Brain pericyte (primary cell): Measurements from ENCODE around the gene ASPA.

Experiments used
- DNase-seq: peaks from one replicate; pipeline ENCODE4 v3.0.0-alpha.2; 2012; ENCODE audit warnings: low read depth, low spot score

The ASPA gene

GRCh38 chr17:3534881-3535252 is 59.1 kb downstream of the ASPA start:
- no peak for DNase-seq

DNA sequence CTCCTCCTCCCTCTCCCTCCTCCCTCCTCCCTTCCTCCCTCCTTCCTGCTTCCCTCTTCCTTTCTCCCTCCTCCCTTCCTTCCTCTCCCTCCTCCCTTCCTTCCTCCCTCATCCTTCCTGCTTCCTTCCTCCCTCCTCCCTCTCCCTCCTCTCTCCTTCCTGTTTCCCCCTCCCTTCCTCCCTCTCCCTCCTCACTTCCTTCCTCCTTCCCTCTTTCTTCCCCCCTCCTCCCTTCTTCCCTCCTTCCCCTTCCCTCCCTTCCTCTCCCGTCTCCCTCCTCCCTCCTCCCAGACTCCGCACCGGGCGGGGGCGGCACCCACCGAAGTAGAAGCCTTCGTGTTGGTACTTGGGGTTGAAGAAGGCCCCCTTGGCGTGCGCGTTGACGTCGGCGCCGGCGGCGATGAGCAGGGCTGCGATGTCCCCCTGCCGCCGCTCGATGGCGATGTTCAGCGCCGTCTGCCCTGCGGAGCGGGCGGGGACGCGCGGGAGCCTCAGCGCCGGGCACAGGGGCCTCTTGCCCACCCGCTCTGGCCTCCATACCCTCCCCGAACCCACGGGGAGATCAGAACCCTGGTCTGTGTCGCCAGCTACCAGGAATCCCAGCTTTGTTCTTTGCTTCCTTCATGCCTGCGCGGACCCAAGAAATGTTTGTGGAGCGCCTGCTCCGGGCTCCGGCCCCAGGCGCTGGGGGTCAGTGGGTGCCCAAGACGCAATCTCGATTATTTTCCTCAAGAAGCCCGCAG is 59.6 kb downstream of the ASPA start:
- no peak for DNase-seq

GRCh38 chr17:3536716-3537115 is 60.9 kb downstream of the ASPA start:
- DNase-seq, result no peak

DNA sequence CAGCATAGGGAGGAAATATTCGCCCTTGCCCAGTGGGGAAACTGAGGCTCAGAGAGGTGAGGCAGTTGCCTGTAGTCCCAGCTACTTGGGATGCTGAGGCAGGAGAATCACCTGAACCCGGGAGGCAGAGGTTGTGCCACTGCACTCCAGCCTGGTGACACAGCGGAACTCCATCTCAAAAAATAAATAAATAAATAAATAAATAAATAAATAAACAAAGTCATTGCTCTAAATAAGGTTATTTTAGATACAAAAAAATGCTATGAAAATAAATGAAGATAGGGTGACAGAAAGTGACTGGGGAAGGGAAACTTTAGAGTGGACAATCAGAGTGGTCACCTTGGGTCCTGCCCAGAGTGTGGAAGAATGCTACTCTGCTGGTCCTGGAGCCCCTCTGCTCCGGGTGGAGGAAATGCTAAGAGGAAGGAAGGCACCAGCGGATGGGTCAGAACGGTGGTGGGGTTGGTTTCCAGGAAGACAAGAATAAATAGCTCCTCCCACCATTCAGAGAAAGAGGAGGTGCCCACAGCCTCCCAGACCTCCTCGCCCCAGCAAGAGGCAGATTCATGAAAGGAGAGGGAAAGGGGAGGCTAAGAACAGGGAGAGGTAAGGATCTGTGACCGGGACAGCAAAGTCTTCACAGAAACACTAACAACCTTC is 64.2 kb downstream of the ASPA start:
- no peak for DNase-seq

DNA sequence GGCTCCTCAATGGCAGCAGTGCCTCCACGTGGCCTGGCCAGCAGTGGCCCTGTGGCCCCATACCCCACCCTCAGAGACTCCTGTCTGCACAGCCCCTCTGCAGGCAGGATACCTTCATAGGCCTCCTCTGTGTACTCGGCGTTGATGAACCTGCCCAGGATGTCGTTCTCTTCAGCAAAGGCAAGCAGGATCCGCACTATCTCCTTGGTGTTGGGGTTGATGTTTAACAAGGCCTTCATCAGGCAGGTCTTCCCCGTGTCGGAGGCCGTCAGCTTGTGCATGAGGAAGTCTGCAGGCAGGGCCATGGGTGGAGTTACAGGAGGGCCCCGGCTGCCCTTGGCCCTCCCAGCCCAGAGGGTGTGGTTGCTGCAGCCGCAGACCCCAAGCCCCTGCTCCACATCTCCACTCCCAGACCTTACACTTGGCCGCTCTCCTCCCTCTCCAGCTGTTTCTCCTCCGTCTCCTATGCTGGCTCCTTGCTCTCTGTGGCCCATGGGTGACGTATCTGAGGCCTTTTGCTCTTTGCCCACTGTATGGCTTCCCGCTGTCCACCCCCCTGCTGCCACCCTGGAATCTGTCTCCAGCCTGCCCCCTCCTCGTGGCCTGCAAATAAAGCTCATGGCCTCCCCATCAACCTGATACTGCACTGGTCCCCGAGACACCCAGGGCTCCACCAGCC is 66.8 kb downstream of the ASPA start:
- no peak for DNase-seq

- no peak for DNase-seq
Measured at GRCh38 chr17:3543453-3543852, 67.7 kb downstream of the ASPA start.

DNA sequence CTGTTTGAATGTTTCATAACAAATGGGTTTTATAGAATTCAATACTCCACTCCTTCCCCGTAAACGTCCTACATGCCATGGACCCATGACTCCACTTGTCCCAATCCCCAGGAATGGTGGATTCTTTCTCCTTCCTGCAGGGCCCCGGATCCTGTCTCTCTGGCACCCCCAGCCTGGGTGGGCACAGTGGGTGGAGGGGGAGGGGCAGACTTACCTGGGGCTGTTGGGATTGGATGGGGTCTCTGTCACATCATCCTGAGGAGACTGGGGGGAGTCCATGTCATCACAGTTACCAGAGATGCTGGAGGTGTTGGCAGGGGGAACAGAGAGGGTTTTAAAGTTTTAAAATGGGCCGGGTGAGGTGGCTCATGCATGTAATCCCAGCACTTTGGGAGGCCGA is 68.6 kb downstream of the ASPA start:
- no peak for DNase-seq

- no peak for DNase-seq
Measured at GRCh38 chr17:3545151-3545550, 69.4 kb downstream of the ASPA start.

- no peak for DNase-seq
Measured at GRCh38 chr17:3546521-3546920, 70.7 kb downstream of the ASPA start.

- DNase-seq, result no peak
Measured at GRCh38 chr17:3546997-3547396, 71.2 kb downstream of the ASPA start.

GRCh38 chr17:3547628-3548027 is 71.8 kb downstream of the ASPA start:
- no peak for DNase-seq

DNA sequence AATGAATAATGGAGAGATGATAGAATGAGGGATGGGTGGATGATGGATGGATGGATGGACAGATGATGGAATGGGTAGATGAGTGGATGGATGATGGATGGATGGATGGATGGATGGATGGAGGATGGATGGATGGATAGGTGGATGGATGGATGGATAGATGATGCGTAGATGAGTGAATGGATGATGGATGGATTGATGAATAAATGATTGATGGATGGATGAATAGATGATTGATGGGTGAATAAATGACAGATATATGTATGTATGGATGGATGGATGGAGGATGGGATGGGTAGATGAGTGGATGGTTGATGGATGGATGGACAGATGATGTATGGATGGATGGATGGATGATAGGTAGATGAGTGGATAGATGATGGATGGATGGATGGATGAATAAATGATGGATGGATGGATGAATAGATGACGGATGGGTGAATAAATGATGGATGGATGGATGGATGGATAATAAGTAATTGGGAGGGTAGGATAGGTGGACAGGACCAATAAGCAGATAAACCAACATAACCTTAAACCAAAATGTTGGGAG is 73.9 kb downstream of the ASPA start:
- DNase-seq, result no peak

- DNase-seq, result no peak
Measured at GRCh38 chr17:3551189-3551588, 75.4 kb downstream of the ASPA start.

GRCh38 chr17:3552916-3553315 is 77.1 kb downstream of the ASPA start:
- no peak for DNase-seq
